GM23338 (cell line): ENCODE results near the gene WDR73. TPM values are rescaled to one million over a fixed set of nuclear protein-coding genes. Genes with fewer than 3 reads are reported as not detected.

Experiments used
- ATAC-seq: fragments of 200-7000 bp; cut with Tn5 transposase; 3 replicates; pipeline ENCODE4 v1.9.1; 2020
- DNase-seq: peaks from one replicate; pipeline ENCODE4 v3.0.0-alpha.2; 2015; ENCODE audit warnings: low spot score
- H2AFZ ChIP-seq: fragments of 200-600 bp; sonication (generic); 2 replicates; pipeline ENCODE4 v1.8.0; 2016; ENCODE audit warnings: antibody characterized with exemption, mild to moderate bottlenecking, moderate library complexity
- H3F3A ChIP-seq: fragments of 200-600 bp; sonication (generic); replicated peaks from 2 replicates; pipeline ENCODE4 v1.8.0; 2017; ENCODE audit warnings: antibody characterized with exemption, mixed run types, low read depth
- H3K27ac ChIP-seq: fragments of 200-600 bp; sonication (generic); 2 replicates; pipeline ENCODE4 v1.6.1; 2016; ENCODE audit warnings: low read depth
- H3K27me3 ChIP-seq: fragments of 200-600 bp; sonication (generic); 2 replicates; pipeline ENCODE4 v1.8.0; 2016; ENCODE audit warnings: mild to moderate bottlenecking, mixed run types, moderate library complexity; ENCODE audit not compliant: insufficient read depth
- H3K36me3 ChIP-seq: fragments of 200-600 bp; sonication (generic); 2 replicates; pipeline ENCODE4 v1.8.0; 2016; ENCODE audit warnings: mild to moderate bottlenecking; ENCODE audit not compliant: insufficient read depth
- H3K4me1 ChIP-seq: fragments of 200-600 bp; sonication (generic); 2 replicates; pipeline ENCODE4 v1.8.0; 2016; ENCODE audit warnings: mild to moderate bottlenecking, moderate library complexity; ENCODE audit not compliant: insufficient read depth
- H3K4me2 ChIP-seq: fragments of 200-600 bp; sonication (generic); 2 replicates; pipeline ENCODE4 v1.7.1; 2017; ENCODE audit warnings: mixed run types
- H3K4me3 ChIP-seq: fragments of 200-600 bp; sonication (generic); 2 replicates; pipeline ENCODE4 v1.6.1; 2016; ENCODE audit warnings: mixed run types
- H3K79me2 ChIP-seq: fragments of 200-600 bp; sonication (generic); replicated peaks from 2 replicates; pipeline ENCODE4 v1.8.0; 2017; ENCODE audit warnings: mild to moderate bottlenecking; ENCODE audit not compliant: insufficient read depth
- H3K9me2 ChIP-seq: fragments of 200-600 bp; sonication (generic); 2 replicates; pipeline ENCODE4 v1.8.0; 2017; ENCODE audit not compliant: insufficient read depth
- H4K20me1 ChIP-seq: fragments of 200-600 bp; sonication (generic); replicated peaks from 2 replicates; pipeline ENCODE4 v1.8.0; 2017; ENCODE audit warnings: mild to moderate bottlenecking; ENCODE audit not compliant: insufficient read depth
- H3K27ac Mint-ChIP-seq: 2 replicates; pipeline ENCODE4 v1.8.0; 2020; ENCODE audit warnings: inconsistent platforms, mild to moderate bottlenecking, moderate library complexity, mixed read lengths
- H3K27me3 Mint-ChIP-seq: 3 replicates; pipeline ENCODE4 v1.8.0; 2022; ENCODE audit warnings: low read depth, mild to moderate bottlenecking, moderate library complexity, mixed read lengths, inconsistent platforms; ENCODE audit not compliant: insufficient read depth, poor library complexity
- H3K36me3 Mint-ChIP-seq: 3 replicates; pipeline ENCODE4 v1.8.0; 2021; ENCODE audit warnings: low read depth, mild to moderate bottlenecking, inconsistent platforms, moderate library complexity, mixed read lengths
- H3K4me1 Mint-ChIP-seq: 3 replicates; pipeline ENCODE4 v1.8.0; 2020; ENCODE audit warnings: mild to moderate bottlenecking, inconsistent platforms, mixed read lengths
- H3K4me3 Mint-ChIP-seq: 3 replicates; pipeline ENCODE4 v1.8.0; 2021; ENCODE audit warnings: moderate library complexity, mild to moderate bottlenecking, inconsistent platforms, mixed read lengths
- H3K9me3 Mint-ChIP-seq: 3 replicates; pipeline ENCODE4 v1.8.0; 2020; ENCODE audit warnings: moderate library complexity, mild to moderate bottlenecking, inconsistent platforms, mixed read lengths
- CREB1 ChIP-seq: fragments of 250-450 bp; sonication (Bioruptor Pico); IDR thresholded peaks from 2 replicates; pipeline ENCODE4 v1.5.0; 2020; ENCODE audit warnings: low read depth, mild to moderate bottlenecking, moderate library complexity
- CTCF ChIP-seq, 2 experiments: fragments of 200-600 bp in 1 of 2; sonication (generic) in 1 of 2; conservative IDR thresholded peaks; 2 replicates each; pipeline versions ENCODE4 v1.5.1 to v1.6.1; 2016 to 2017; ENCODE audit warnings: antibody characterized with exemption in 2 of 2, low read depth in 2 of 2, mild to moderate bottlenecking in 2 of 2, moderate library complexity in 1 of 2
- ETS1 ChIP-seq: IDR thresholded peaks from 2 replicates; pipeline ENCODE4 v1.6.1; 2016; ENCODE audit warnings: antibody characterized with exemption
- EZH2 ChIP-seq: fragments of 200-600 bp; sonication (generic); IDR thresholded peaks from one replicate; pipeline ENCODE4 v1.8.0; 2017; ENCODE audit warnings: antibody characterized with exemption, mild to moderate bottlenecking, low read depth; ENCODE audit not compliant: unreplicated experiment
- EZH2phosphoT487 ChIP-seq: fragments of 200-600 bp; sonication (generic); IDR thresholded peaks from one replicate; pipeline ENCODE4 v1.8.1; 2018; ENCODE audit warnings: antibody characterized with exemption; ENCODE audit not compliant: unreplicated experiment
- JUNB ChIP-seq: IDR thresholded peaks from one replicate; pipeline ENCODE4 v1.6.1; 2016; ENCODE audit warnings: antibody characterized with exemption; ENCODE audit not compliant: unreplicated experiment
- NANOG ChIP-seq: IDR thresholded peaks from 2 replicates; pipeline ENCODE4 v1.6.1; 2016; ENCODE audit warnings: antibody characterized with exemption, borderline replicate concordance
- POLR2AphosphoS5 ChIP-seq: IDR thresholded peaks from 2 replicates; pipeline ENCODE4 v1.6.1; 2016; ENCODE audit warnings: antibody characterized with exemption, low read depth
- REST ChIP-seq: IDR thresholded peaks from one replicate; pipeline ENCODE4 v1.6.1; 2018; ENCODE audit warnings: antibody characterized with exemption; ENCODE audit not compliant: unreplicated experiment
- STAT1 ChIP-seq: IDR thresholded peaks from one replicate; pipeline ENCODE4 v1.6.1; 2016; ENCODE audit warnings: antibody characterized with exemption; ENCODE audit not compliant: unreplicated experiment
- ZNF114 ChIP-seq: fragments of 250-450 bp; sonication (Bioruptor Pico); IDR thresholded peaks from 2 replicates; pipeline ENCODE4 v1.5.0; 2020; ENCODE audit warnings: mild to moderate bottlenecking, moderate library complexity
- ZNF331 ChIP-seq: fragments of 250-450 bp; sonication (Bioruptor Pico); IDR thresholded peaks from 2 replicates; pipeline ENCODE4 v1.5.0; 2020; ENCODE audit warnings: low read depth, mild to moderate bottlenecking, moderate library complexity
- ZNF462 ChIP-seq: fragments of 250-450 bp; sonication (Bioruptor Pico); IDR thresholded peaks from 2 replicates; pipeline ENCODE4 v1.5.0; 2020; ENCODE audit warnings: mild to moderate bottlenecking, moderate library complexity
- polyA plus RNA-seq: library from polyadenylated mRNA; unstranded; fragments of >200 nt; fragmentation: Nextera tagmentation; extraction: Ambion mirVana; gene quantifications from 2 replicates; pipeline ENCODE4 v1.2.1, GENCODE V29; 2016
- total RNA-seq: library from RNA; depleted of rRNA; stranded (reverse); fragments of >200 nt; shearing (Covaris generic); gene quantifications from 2 replicates; pipeline ENCODE4 v1.2.3, GENCODE V29; 2014

Gene WDR73
- total and polyA plus RNA-seq, 2 experiments from 2014 or later: 14.8 to 25.2 TPM

GRCh38 chr15:84591815-84592214 lies 62.3 kb downstream of the WDR73 start:
- peaks cover 28% of the 10 kb centered on the region for H3K4me1 Mint-ChIP-seq
- H3K36me3 Mint-ChIP-seq: peaks cover 23% of the 10 kb centered on the region
- no peak overlapping the region for H3K4me2 ChIP-seq

More at GRCh38 chr15:84591815-84592214, 62.3 kb downstream of the WDR73 start:
- Mint-ChIP-seq H3K4me3 (no peak overlapping the region), H3K27me3 (peaks cover 27% of the 10 kb centered on the region), H3K27ac (no peak overlapping the region), H3K9me3 (peaks cover 21% of the 10 kb centered on the region)
- Histone ChIP-seq H3K36me3 (no peaks in the 10 kb centered on the region), H3K27ac (no peak overlapping the region), H3F3A (no peaks in the 10 kb centered on the region), H3K9me2 (no peaks in the 10 kb centered on the region), H4K20me1 (no peaks in the 10 kb centered on the region), H3K4me1 (peaks cover 17% of the 10 kb centered on the region; the same call in 1 of the 2 replicates), H3K79me2 (no peaks in the 10 kb centered on the region), H3K4me3 (no peak overlapping the region), H2AFZ (no peak overlapping the region), H3K27me3 (no peaks in the 10 kb centered on the region)
- DNase-seq: no peak
- no peak for ATAC-seq
- TF ChIP-seq ZNF114: no peak
- TF ChIP-seq CTCF (conservative IDR thresholded peaks at IDR 0.05; ENCODE audit: low read depth in 2 of 2): no peak
- no peak for TF ChIP-seq ZNF462 (CRISPR knock-in tag)
- no peak for TF ChIP-seq POLR2AphosphoS5
- no peak for TF ChIP-seq NANOG
- TF ChIP-seq JUNB: no peak
- TF ChIP-seq ETS1: no peak
- no peak for TF ChIP-seq STAT1
- TF ChIP-seq ZNF331 (CRISPR knock-in tag): no peak
- TF ChIP-seq CREB1 (CRISPR knock-in tag): no peak
- no peak for TF ChIP-seq EZH2
- no peak for TF ChIP-seq REST
- no peak for TF ChIP-seq EZH2phosphoT487
